HepG2 (cell line): ENCODE data around the gene LDLRAD2. TPM values are rescaled to one million over a fixed set of nuclear protein-coding genes. Genes with fewer than 3 reads are reported as not detected.

Experiments used
- CREB1 ChIP-seq, 2 experiments: fragments of 450-650 bp in 1 of 2; IDR thresholded peaks; 2 replicates each; pipeline ENCODE4 v1.6.1; 2016 to 2017; ENCODE audit warnings: control low read depth in 1 of 2, mild to moderate bottlenecking in 1 of 2, missing compliant biosample characterization in 1 of 2, missing genetic modification characterization in 1 of 2
- DPF2 ChIP-seq: sonication (generic); formaldehyde crosslinking; IDR thresholded peaks from 2 replicates; pipeline ENCODE4 v1.4.0; 2020; ENCODE audit warnings: mild to moderate bottlenecking, low read depth, missing genetic modification reagents, borderline replicate concordance
- ELF4 ChIP-seq: sonication (generic); formaldehyde crosslinking; IDR thresholded peaks from 2 replicates; pipeline ENCODE4 v1.5.0; 2020; ENCODE audit warnings: missing genetic modification reagents, mild to moderate bottlenecking, moderate library complexity, borderline replicate concordance
- FOXK2 ChIP-seq: fragments of 450-650 bp; IDR thresholded peaks from 2 replicates; pipeline ENCODE4 v1.6.1; 2016
- FOXO1 ChIP-seq: sonication (generic); formaldehyde crosslinking; IDR thresholded peaks from 2 replicates; pipeline ENCODE4 v1.4.0; 2020; ENCODE audit warnings: missing genetic modification reagents
- FOXP4 ChIP-seq: sonication (generic); formaldehyde crosslinking; IDR thresholded peaks from 2 replicates; pipeline ENCODE4 v1.4.0; 2020; ENCODE audit warnings: missing genetic modification reagents
- MIER2 ChIP-seq: IDR thresholded peaks from 2 replicates; pipeline ENCODE4 v1.6.1; 2016; ENCODE audit warnings: missing biosample characterization, missing genetic modification reagents
- REXO4 ChIP-seq: sonication (generic); formaldehyde crosslinking; IDR thresholded peaks from 2 replicates; pipeline ENCODE4 v1.8.0; 2022; ENCODE audit warnings: missing genetic modification reagents, mild to moderate bottlenecking, borderline replicate concordance
- SAP130 ChIP-seq: IDR thresholded peaks from 2 replicates; pipeline ENCODE4 v1.6.1; 2016; ENCODE audit warnings: low read depth
- TEAD2 ChIP-seq: sonication (generic); formaldehyde crosslinking; IDR thresholded peaks from 2 replicates; pipeline ENCODE4 v1.9.0; 2021; ENCODE audit warnings: missing genetic modification reagents
- TRAFD1 ChIP-seq: sonication (generic); formaldehyde crosslinking; IDR thresholded peaks from 2 replicates; pipeline ENCODE4 v1.5.1; 2020; ENCODE audit warnings: missing genetic modification reagents, mild to moderate bottlenecking, borderline replicate concordance
- ZNF10 ChIP-seq: sonication (generic); formaldehyde crosslinking; IDR thresholded peaks from 2 replicates; pipeline ENCODE4 v1.4.0; 2020; ENCODE audit warnings: mild to moderate bottlenecking, low read depth, missing genetic modification reagents, borderline replicate concordance
- ZNF335 ChIP-seq: sonication (generic); formaldehyde crosslinking; IDR thresholded peaks from 2 replicates; pipeline ENCODE4 v1.4.0; 2020; ENCODE audit warnings: missing genetic modification reagents
- ZNF362 ChIP-seq: sonication (generic); formaldehyde crosslinking; IDR thresholded peaks from 2 replicates; pipeline ENCODE4 v1.4.0; 2020; ENCODE audit warnings: missing genetic modification reagents, mild to moderate bottlenecking, borderline replicate concordance
- ZNF747 ChIP-seq: sonication (generic); formaldehyde crosslinking; IDR thresholded peaks from 2 replicates; pipeline ENCODE4 v1.8.1; 2023; ENCODE audit warnings: missing genetic modification reagents, mild to moderate bottlenecking, borderline replicate concordance
- polyA plus RNA-seq, 8 experiments: library from polyadenylated mRNA; depleted of rRNA in 3 of 8; stranded (reverse) in 7 of 8; unstranded in 1 of 8; fragments of >200 nt; fragmentation: Illumina TruSeq in 4 of 8; extraction: Trizol in 4 of 8; gene quantifications; 2 replicates each; pipeline versions ENCODE4 v1.2.1 to v1.2.3, GENCODE V29; 2011 to 2016; ENCODE audit warnings: low read depth in 4 of 8, missing spikeins in 1 of 8, mixed read lengths in 1 of 8; ENCODE audit not compliant: insufficient read depth in 1 of 8
- total RNA-seq, 5 experiments: library from RNA; depleted of rRNA; stranded (reverse); fragments of >200 nt; fragmentation: Illumina TruSeq; extraction: Trizol; gene quantifications; 2 replicates each; pipeline ENCODE4 v1.2.3, GENCODE V29; 2016; ENCODE audit warnings: low read depth in 1 of 5
- TF ChIP-seq, protein P1 (sequence below): sonication (generic); formaldehyde crosslinking; IDR thresholded peaks from 2 replicates; pipeline ENCODE4 v1.5.0; 2020; ENCODE audit warnings: mild to moderate bottlenecking, missing genetic modification reagents
- TF ChIP-seq, protein P2 (sequence below): sonication (generic); formaldehyde crosslinking; IDR thresholded peaks from 2 replicates; pipeline ENCODE4 v1.4.0; 2020; ENCODE audit warnings: missing genetic modification reagents

The LDLRAD2 gene
- total and polyA plus RNA-seq, 2 of the 13 experiments (the other 11 are each of a cell fraction or from before 2014, with no cell fraction given), result not detected

DNA sequence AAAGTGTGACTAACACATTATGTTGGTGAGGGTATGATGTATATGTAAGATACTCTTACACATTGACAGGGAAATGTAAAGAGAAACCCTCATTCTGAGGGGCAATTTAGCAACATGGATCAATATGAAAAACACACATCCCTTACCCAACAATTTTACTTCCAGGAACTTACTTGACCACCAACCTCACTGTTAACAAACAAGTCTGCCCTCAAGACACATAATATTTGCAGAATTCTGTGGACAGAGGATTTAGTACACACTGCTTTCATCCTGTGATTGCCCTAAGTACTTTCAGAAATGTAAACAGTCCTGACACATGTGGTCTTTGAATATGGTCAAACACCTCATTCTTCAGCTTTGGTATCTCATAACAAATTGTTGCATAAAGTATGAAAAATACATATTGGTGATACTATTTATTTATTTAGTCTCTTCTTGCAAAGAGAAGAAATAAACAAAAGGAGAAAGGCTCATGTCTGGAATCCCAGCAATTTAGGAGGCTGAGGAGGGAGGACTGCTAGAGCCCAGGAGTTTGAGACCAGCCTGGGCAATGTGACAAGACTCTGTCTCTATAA, 36.0 kb upstream of the LDLRAD2 start (continued):
- TF ChIP-seq, protein P1, sequence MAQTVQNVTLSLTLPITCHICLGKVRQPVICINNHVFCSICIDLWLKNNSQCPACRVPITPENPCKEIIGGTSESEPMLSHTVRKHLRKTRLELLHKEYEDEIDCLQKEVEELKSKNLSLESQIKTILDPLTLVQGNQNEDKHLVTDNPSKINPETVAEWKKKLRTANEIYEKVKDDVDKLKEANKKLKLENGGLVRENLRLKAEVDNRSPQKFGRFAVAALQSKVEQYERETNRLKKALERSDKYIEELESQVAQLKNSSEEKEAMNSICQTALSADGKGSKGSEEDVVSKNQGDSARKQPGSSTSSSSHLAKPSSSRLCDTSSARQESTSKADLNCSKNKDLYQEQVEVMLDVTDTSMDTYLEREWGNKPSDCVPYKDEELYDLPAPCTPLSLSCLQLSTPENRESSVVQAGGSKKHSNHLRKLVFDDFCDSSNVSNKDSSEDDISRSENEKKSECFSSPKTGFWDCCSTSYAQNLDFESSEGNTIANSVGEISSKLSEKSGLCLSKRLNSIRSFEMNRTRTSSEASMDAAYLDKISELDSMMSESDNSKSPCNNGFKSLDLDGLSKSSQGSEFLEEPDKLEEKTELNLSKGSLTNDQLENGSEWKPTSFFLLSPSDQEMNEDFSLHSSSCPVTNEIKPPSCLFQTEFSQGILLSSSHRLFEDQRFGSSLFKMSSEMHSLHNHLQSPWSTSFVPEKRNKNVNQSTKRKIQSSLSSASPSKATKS (CRISPR knock-in tag), result no peak
- peak; percentile 59; the same call in 1 of the 2 replicates for TF ChIP-seq ZNF335 (CRISPR knock-in tag)
- no peak for TF ChIP-seq ZNF10
- peak; percentile 72; the same call in 1 of the 2 replicates for TF ChIP-seq SAP130 (CRISPR knock-in tag)
- TF ChIP-seq MIER2 (CRISPR knock-in tag), result 0 out of 2 replicates have a peak, but pooled peaks have one; percentile 39
- no peak for TF ChIP-seq TEAD2 (CRISPR knock-in tag)
- TF ChIP-seq FOXP4, result peak; percentile 91
- peak; percentile 73 for TF ChIP-seq FOXK2
- TF ChIP-seq REXO4 (CRISPR knock-in tag), result no peak
- TF ChIP-seq, protein P2, sequence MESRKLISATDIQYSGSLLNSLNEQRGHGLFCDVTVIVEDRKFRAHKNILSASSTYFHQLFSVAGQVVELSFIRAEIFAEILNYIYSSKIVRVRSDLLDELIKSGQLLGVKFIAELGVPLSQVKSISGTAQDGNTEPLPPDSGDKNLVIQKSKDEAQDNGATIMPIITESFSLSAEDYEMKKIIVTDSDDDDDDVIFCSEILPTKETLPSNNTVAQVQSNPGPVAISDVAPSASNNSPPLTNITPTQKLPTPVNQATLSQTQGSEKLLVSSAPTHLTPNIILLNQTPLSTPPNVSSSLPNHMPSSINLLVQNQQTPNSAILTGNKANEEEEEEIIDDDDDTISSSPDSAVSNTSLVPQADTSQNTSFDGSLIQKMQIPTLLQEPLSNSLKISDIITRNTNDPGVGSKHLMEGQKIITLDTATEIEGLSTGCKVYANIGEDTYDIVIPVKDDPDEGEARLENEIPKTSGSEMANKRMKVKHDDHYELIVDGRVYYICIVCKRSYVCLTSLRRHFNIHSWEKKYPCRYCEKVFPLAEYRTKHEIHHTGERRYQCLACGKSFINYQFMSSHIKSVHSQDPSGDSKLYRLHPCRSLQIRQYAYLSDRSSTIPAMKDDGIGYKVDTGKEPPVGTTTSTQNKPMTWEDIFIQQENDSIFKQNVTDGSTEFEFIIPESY, result peak; percentile 51; the same call in 1 of the 2 replicates
- TF ChIP-seq CREB1 (IDR thresholded peaks at IDR 0.05), result peak; percentile 14; the same call in 1 of the 2 replicates
- TF ChIP-seq CREB1 (CRISPR knock-in tag; IDR thresholded peaks at IDR 0.05), result peak; percentile 85
- no peak for TF ChIP-seq ELF4 (CRISPR knock-in tag)
- peak; percentile 53; the same call in 1 of the 2 replicates for TF ChIP-seq DPF2 (CRISPR knock-in tag)
- TF ChIP-seq TRAFD1 (CRISPR knock-in tag), result no peak
- peak; percentile 24; the same call in 1 of the 2 replicates for TF ChIP-seq ZNF362 (CRISPR knock-in tag)
- peak; percentile 92 for TF ChIP-seq FOXO1 (CRISPR knock-in tag)
- TF ChIP-seq ZNF747 (CRISPR knock-in tag), result no peak; the same call in 1 of the 2 replicates
